ELR (cell line): ENCODE measurements around the gene NFATC3.
A peak's percentile ranks its signal among the peaks of the same experiment; 100 is the strongest.

ENCODE experiments used
- DNase-seq: peaks from one replicate; pipeline ENCODE4 v3.0.0-alpha.2; 2015; ENCODE audit warnings: low read depth

NFATC3 gene

GRCh38 chr16:68247400-68247799, 162.2 kb downstream of the NFATC3 start:
- DNase-seq: no peak

- no peak for DNase-seq
Measured at GRCh38 chr16:68247932-68248331, 162.8 kb downstream of the NFATC3 start.

- no peak for DNase-seq
Measured at GRCh38 chr16:68249371-68249770, 164.2 kb downstream of the NFATC3 start.

GRCh38 chr16:68250951-68251350, 165.8 kb downstream of the NFATC3 start:
- no peak for DNase-seq

GRCh38 chr16:68251832-68252231, 166.7 kb downstream of the NFATC3 start:
- no peak for DNase-seq

- DNase-seq: no peak
Measured at GRCh38 chr16:68252383-68252782, 167.2 kb downstream of the NFATC3 start.

- DNase-seq: no peak
Measured at GRCh38 chr16:68253721-68254120, 168.6 kb downstream of the NFATC3 start.

GRCh38 chr16:68255712-68256111, 170.5 kb downstream of the NFATC3 start:
- no peak for DNase-seq

- no peak for DNase-seq
Measured at GRCh38 chr16:68257251-68257905, 172.2 kb downstream of the NFATC3 start.

- DNase-seq: peak; percentile 59
Measured at GRCh38 chr16:68257906-68258800, 173.0 kb downstream of the NFATC3 start.

GRCh38 chr16:68259007-68259825, 174.0 kb downstream of the NFATC3 start:
- DNase-seq: peak; percentile 33

GRCh38 chr16:68263559-68264127, 178.5 kb downstream of the NFATC3 start:
- DNase-seq: no peak

GRCh38 chr16:68264128-68265077, 179.2 kb downstream of the NFATC3 start, which contains the start of gene SLC7A6:
TSS of gene SLC7A6 (plus strand) at chr16:68264526. CDS start at chr16:68274727, 10,201 bp downstream.
- DNase-seq: peak; percentile 85

GRCh38 chr16:68265078-68265920, 180.1 kb downstream of the NFATC3 start:
- DNase-seq: peak; percentile 88

GRCh38 chr16:68267612-68268405, 182.6 kb downstream of the NFATC3 start:
- DNase-seq: no peak

- no peak for DNase-seq
Measured at GRCh38 chr16:68269793-68270192, 184.6 kb downstream of the NFATC3 start.

GRCh38 chr16:68270353-68270752, 185.2 kb downstream of the NFATC3 start:
- no peak for DNase-seq

- no peak for DNase-seq
Measured at GRCh38 chr16:68272507-68273209, 187.5 kb downstream of the NFATC3 start.
